ENCODE data around the gene KBTBD8.

DNA sequence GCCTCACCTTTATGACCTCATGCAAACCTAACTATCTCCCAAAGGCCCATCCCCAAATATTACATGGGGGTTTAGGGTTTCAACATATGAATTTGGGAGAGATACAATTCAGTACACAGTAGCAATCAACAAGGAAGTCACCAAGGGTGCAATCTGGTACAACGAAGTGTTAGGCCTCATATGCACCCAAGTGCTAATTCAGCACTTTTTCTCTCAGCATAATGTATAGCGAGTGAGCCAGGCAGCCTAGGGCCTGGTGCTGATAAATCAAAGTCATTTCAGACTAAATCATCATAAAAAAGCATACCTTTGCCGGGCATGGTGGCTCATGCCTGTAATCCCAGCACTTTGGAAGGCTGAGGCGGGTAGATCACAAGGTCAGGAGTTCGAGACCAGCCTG lies 11.7 kb upstream of the KBTBD8 start:
- TF ChIP-seq, protein P1, sequence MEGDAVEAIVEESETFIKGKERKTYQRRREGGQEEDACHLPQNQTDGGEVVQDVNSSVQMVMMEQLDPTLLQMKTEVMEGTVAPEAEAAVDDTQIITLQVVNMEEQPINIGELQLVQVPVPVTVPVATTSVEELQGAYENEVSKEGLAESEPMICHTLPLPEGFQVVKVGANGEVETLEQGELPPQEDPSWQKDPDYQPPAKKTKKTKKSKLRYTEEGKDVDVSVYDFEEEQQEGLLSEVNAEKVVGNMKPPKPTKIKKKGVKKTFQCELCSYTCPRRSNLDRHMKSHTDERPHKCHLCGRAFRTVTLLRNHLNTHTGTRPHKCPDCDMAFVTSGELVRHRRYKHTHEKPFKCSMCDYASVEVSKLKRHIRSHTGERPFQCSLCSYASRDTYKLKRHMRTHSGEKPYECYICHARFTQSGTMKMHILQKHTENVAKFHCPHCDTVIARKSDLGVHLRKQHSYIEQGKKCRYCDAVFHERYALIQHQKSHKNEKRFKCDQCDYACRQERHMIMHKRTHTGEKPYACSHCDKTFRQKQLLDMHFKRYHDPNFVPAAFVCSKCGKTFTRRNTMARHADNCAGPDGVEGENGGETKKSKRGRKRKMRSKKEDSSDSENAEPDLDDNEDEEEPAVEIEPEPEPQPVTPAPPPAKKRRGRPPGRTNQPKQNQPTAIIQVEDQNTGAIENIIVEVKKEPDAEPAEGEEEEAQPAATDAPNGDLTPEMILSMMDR (IDR thresholded peaks at IDR 0.05), result no peak
- TF ChIP-seq POLR2A (IDR thresholded peaks at IDR 0.05), result no peak

Data from lower leg skin (tissue), 3 donors.